Liver (tissue), 9 donors: ENCODE measurements around the gene LTK. TPM values are rescaled to one million over a fixed set of nuclear protein-coding genes. Genes with fewer than 3 reads are reported as not detected.

Source experiments
- DNase-seq: peaks from one replicate; pipeline ENCODE4 v3.0.0-alpha.2; 2017; ENCODE audit warnings: low spot score
- H3K27ac ChIP-seq, 2 donors: one replicate each; pipeline ENCODE4 v1.7.0; 2013; ENCODE audit warnings: inconsistent platforms in 2 of 2, low read length in 2 of 2, control low read depth in 1 of 2, low read depth in 1 of 2, mild to moderate bottlenecking in 1 of 2
- H3K27me3 ChIP-seq, 4 donors: one replicate each; pipeline versions ENCODE4 v1.6.1 to v1.7.0; 2013; ENCODE audit warnings: low read length in 3 of 4, inconsistent platforms in 1 of 4, mild to moderate bottlenecking in 1 of 4, moderate library complexity in 1 of 4; ENCODE audit not compliant: control insufficient read depth in 4 of 4, insufficient read depth in 4 of 4
- H3K36me3 ChIP-seq, 4 donors: one replicate each; pipeline versions ENCODE4 v1.6.1 to v1.7.0; 2013; ENCODE audit warnings: low read length in 3 of 4, mild to moderate bottlenecking in 3 of 4, low read depth in 1 of 4, moderate library complexity in 1 of 4; ENCODE audit not compliant: control insufficient read depth in 4 of 4, insufficient read depth in 3 of 4
- H3K4me1 ChIP-seq, 4 donors: one replicate each; pipeline versions ENCODE4 v1.6.1 to v1.7.0; 2013; ENCODE audit warnings: low read length in 3 of 4, mild to moderate bottlenecking in 3 of 4, moderate library complexity in 1 of 4; ENCODE audit not compliant: control insufficient read depth in 4 of 4, insufficient read depth in 4 of 4
- H3K4me3 ChIP-seq, 3 donors: one replicate each; pipeline versions ENCODE4 v1.6.1 to v1.7.0; 2013; ENCODE audit warnings: low read length in 3 of 3, control low read depth in 1 of 3, low read depth in 1 of 3, mild to moderate bottlenecking in 1 of 3
- H3K9ac ChIP-seq, 2 donors: one replicate each; pipeline ENCODE4 v1.7.0; 2013; ENCODE audit warnings: low read length in 2 of 2, mild to moderate bottlenecking in 2 of 2, moderate library complexity in 2 of 2, control low read depth in 1 of 2, low read depth in 1 of 2
- H3K9me3 ChIP-seq, 4 donors: one replicate each; pipeline versions ENCODE4 v1.6.1 to v1.7.0; 2013; ENCODE audit warnings: low read length in 3 of 4; ENCODE audit not compliant: control insufficient read depth in 4 of 4
- EGR1 ChIP-seq, 2 donors: IDR thresholded peaks; 2 replicates each; pipeline ENCODE4 v1.6.1; 2016 to 2018; ENCODE audit warnings: antibody characterized with exemption in 2 of 2, low read depth in 2 of 2
- FOXA1 ChIP-seq: IDR thresholded peaks from 2 replicates; pipeline ENCODE4 v1.6.1; 2016; ENCODE audit warnings: antibody characterized with exemption
- FOXA2 ChIP-seq: IDR thresholded peaks from 2 replicates; pipeline ENCODE4 v1.6.1; 2016; ENCODE audit warnings: antibody characterized with exemption
- GABPA ChIP-seq, 2 donors: IDR thresholded peaks in 1 of 2; conservative IDR thresholded peaks in 1 of 2; 2 replicates each; pipeline ENCODE4 v1.6.1; 2016; ENCODE audit warnings: antibody characterized with exemption in 2 of 2, mild to moderate bottlenecking in 1 of 2, moderate library complexity in 1 of 2
- HNF4A ChIP-seq, 2 donors: conservative IDR thresholded peaks; 2 replicates each; pipeline ENCODE4 v1.6.1; 2016; ENCODE audit warnings: antibody characterized with exemption in 2 of 2, mild to moderate bottlenecking in 2 of 2
- HNF4G ChIP-seq: IDR thresholded peaks from 2 replicates; pipeline ENCODE4 v1.6.1; 2016; ENCODE audit warnings: antibody characterized with exemption
- JUND ChIP-seq, 2 donors: IDR thresholded peaks; 2 replicates each; pipeline ENCODE4 v1.6.1; 2016; ENCODE audit warnings: antibody characterized with exemption in 2 of 2
- NR2F2 ChIP-seq: IDR thresholded peaks from 2 replicates; pipeline ENCODE4 v1.6.1; 2016; ENCODE audit warnings: antibody characterized with exemption
- RAD21 ChIP-seq, 2 donors: IDR thresholded peaks; 2 replicates each; pipeline ENCODE4 v1.6.1; 2016; ENCODE audit warnings: antibody characterized with exemption in 2 of 2, mild to moderate bottlenecking in 2 of 2
- RXRA ChIP-seq, 2 donors: IDR thresholded peaks; 2 replicates each; pipeline ENCODE4 v1.6.1; 2017 to 2018; ENCODE audit warnings: antibody characterized with exemption in 2 of 2, mild to moderate bottlenecking in 1 of 2
- SP1 ChIP-seq: IDR thresholded peaks from 2 replicates; pipeline ENCODE4 v1.6.1; 2018; ENCODE audit warnings: antibody characterized with exemption, mild to moderate bottlenecking
- TAF1 ChIP-seq: conservative IDR thresholded peaks from 2 replicates; pipeline ENCODE4 v1.6.1; 2016; ENCODE audit warnings: antibody characterized with exemption, mild to moderate bottlenecking
- YY1 ChIP-seq: IDR thresholded peaks from 2 replicates; pipeline ENCODE4 v1.6.1; 2016; ENCODE audit warnings: antibody characterized with exemption, mild to moderate bottlenecking
- whole genome bisulfite sequencing: extraction: QIAGEN DNeasy Blood & Tissue Kit; methylation state at CpG from one replicate; pipeline ENCODE4 v1.1.7; 2013; 5-methylcytosine and 5-hydroxymethylcytosine counted together
- polyA plus RNA-seq, 2 donors: library from polyadenylated mRNA; stranded (reverse) in 1 of 2; unstranded in 1 of 2; fragments of 200-250 nt in 1 of 2; fragments of >200 nt in 1 of 2; fragmentation: Nextera tagmentation in 1 of 2; extraction: Ambion mirVana in 1 of 2; gene quantifications; one replicate each; pipeline versions ENCODE4 v1.2.1 to v1.2.3, GENCODE V29; 2013 to 2015
- total RNA-seq, 2 donors: library from RNA; depleted of rRNA; stranded (reverse); fragments of >200 nt; gene quantifications; one replicate each; pipeline ENCODE4 v1.2.3, GENCODE V29; 2014
- TF ChIP-seq, protein P1 (sequence below): IDR thresholded peaks from 2 replicates; pipeline ENCODE4 v1.6.1; 2016; ENCODE audit warnings: antibody characterized with exemption
- TF ChIP-seq, protein P2 (sequence below): IDR thresholded peaks from 2 replicates; pipeline ENCODE4 v1.6.1; 2016; ENCODE audit warnings: antibody characterized with exemption
- TF ChIP-seq, protein P3 (sequence below): fragments of 150-350 bp; IDR thresholded peaks from 2 replicates; pipeline ENCODE4 v1.5.1; 2017; ENCODE audit warnings: improper control_type of control experiment, low read depth, low read length; ENCODE audit not compliant: missing input control
- TF ChIP-seq, protein P4 (sequence below): IDR thresholded peaks from 2 replicates; pipeline ENCODE4 v1.6.1; 2016; ENCODE audit warnings: antibody characterized with exemption, mild to moderate bottlenecking
- donor health status: healthy.
- donor health status: healthy.
- donor health status: healthy.
- donor health status: healthy.
- donor health status: healthy.

LTK gene
- total and polyA plus RNA-seq, 4 donors, result 0.86 to 3.0 (median 2.0) TPM

DNA sequence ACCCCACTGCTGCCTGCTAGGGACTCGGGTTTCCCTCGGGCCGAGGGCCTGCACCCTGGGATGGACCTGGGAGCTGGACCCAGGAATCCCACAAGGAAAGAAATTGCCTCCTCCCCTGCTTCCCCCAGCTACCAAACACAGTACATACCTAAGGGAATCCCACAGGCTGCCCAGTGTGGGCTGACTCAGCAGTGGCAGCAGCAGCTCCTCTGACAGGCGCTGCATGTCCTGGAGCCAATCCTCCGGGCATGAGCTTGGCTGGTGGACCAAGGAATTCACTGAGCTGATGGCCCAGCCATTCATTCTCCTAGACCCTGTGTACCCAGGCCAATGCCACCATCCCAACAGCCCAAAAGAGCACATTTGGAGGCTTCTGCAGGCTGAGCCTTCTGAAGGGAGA is 9.5 kb upstream of the LTK start:
- Histone ChIP-seq H3K4me3 (no peak overlapping the region), H3K27ac (no peak overlapping the region), H3K27me3 (no peaks in the 10 kb centered on the region), H3K9me3 (no peaks in the 10 kb centered on the region), H3K9ac (no peak overlapping the region), H3K4me1 (no peaks in the 10 kb centered on the region), H3K36me3 (peaks cover 8 to 48% (median 23%) of the 10 kb centered on the region in 4 donors)
- DNase-seq, result no peak
- 96% methylated on average over 5 of the region's 5 CpGs for WGBS
- TF ChIP-seq YY1 (no peak), RAD21 (IDR thresholded peaks at IDR 0.05) (no peak), RXRA (IDR thresholded peaks at IDR 0.05) (no peak), HNF4G (no peak), GABPA (IDR thresholded peaks at IDR 0.05 in 1 of 2, conservative IDR thresholded peaks at IDR 0.05 in 1 of 2) (no peak), NR2F2 (no peak), FOXA1 (no peak), EGR1 (IDR thresholded peaks at IDR 0.05; ENCODE audit: low read depth in 2 of 2) (no peak), TAF1 (no peak)
- TF ChIP-seq, protein P1, sequence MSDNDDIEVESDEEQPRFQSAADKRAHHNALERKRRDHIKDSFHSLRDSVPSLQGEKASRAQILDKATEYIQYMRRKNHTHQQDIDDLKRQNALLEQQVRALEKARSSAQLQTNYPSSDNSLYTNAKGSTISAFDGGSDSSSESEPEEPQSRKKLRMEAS, result no peak
- TF ChIP-seq, protein P2, sequence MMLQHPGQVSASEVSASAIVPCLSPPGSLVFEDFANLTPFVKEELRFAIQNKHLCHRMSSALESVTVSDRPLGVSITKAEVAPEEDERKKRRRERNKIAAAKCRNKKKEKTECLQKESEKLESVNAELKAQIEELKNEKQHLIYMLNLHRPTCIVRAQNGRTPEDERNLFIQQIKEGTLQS, result no peak

DNA sequence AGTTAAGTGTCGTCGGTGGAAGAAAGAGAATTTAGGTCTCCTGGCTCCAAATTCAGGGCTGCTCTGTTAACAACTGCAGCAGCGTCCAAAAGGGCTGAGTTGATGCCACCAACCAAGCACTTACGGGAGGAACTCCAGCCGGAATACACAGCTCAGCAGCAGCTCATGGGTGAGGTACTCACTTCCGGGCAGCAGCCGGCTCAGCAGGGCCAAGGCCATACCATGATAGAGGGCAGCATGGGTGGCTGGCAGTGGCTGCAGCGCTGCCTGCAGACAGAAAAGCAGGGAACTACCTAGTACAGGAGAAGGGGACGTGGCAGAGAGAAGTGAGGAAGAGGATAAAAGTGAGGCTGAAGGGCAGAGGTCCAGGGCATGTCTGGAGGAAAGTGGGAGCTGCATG is 8.0 kb upstream of the LTK start:
- WGBS, result 89% methylated on average over 9 of the region's 9 CpGs
- no peak overlapping the region for H3K4me3 ChIP-seq
- peaks cover 4 to 39% (median 12%) of the 10 kb centered on the region in 4 donors for H3K36me3 ChIP-seq
- no peaks in the 10 kb centered on the region for H3K27me3 ChIP-seq
- no peak for DNase-seq
- no peak for TF ChIP-seq RXRA (IDR thresholded peaks at IDR 0.05)
- no peak for TF ChIP-seq GABPA (IDR thresholded peaks at IDR 0.05 in 1 of 2, conservative IDR thresholded peaks at IDR 0.05 in 1 of 2)
- TF ChIP-seq, protein P1, result no peak
- no peak for TF ChIP-seq RAD21 (IDR thresholded peaks at IDR 0.05)
- no peak for TF ChIP-seq HNF4G
- no peak for TF ChIP-seq NR2F2
- no peak for TF ChIP-seq YY1
- no peak for TF ChIP-seq FOXA1
- TF ChIP-seq TAF1, result no peak
- TF ChIP-seq HNF4A (conservative IDR thresholded peaks at IDR 0.05), result no peak
- TF ChIP-seq, protein P3, sequence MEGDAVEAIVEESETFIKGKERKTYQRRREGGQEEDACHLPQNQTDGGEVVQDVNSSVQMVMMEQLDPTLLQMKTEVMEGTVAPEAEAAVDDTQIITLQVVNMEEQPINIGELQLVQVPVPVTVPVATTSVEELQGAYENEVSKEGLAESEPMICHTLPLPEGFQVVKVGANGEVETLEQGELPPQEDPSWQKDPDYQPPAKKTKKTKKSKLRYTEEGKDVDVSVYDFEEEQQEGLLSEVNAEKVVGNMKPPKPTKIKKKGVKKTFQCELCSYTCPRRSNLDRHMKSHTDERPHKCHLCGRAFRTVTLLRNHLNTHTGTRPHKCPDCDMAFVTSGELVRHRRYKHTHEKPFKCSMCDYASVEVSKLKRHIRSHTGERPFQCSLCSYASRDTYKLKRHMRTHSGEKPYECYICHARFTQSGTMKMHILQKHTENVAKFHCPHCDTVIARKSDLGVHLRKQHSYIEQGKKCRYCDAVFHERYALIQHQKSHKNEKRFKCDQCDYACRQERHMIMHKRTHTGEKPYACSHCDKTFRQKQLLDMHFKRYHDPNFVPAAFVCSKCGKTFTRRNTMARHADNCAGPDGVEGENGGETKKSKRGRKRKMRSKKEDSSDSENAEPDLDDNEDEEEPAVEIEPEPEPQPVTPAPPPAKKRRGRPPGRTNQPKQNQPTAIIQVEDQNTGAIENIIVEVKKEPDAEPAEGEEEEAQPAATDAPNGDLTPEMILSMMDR, result no peak
- TF ChIP-seq FOXA2, result no peak
- TF ChIP-seq, protein P2, result no peak
- H3K27ac ChIP-seq, result no peak overlapping the region
- H3K9ac ChIP-seq, result no peak overlapping the region
- H3K4me1 ChIP-seq, result no peaks in the 10 kb centered on the region
- no peaks in the 10 kb centered on the region for H3K9me3 ChIP-seq

DNA sequence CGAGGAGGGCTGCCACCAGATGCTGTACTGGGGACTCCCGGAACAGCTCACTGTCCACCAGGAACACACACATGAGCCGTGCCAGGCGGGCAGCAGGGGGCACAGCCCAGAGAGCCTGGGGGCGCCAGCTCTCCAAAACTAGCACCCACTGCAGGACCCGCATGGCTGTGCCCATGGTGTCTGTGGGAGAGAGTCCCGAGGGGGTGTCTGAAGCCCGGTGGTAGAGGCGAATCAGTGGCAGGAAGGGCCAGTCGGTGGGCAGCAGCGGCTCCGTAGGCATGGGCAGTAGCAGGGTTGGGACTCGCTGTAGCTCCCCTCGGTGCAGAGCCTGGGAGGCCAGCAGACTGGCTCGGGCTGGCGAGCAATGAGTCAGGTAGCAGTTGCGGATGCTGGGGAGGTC is 7.0 kb upstream of the LTK start:
- Histone ChIP-seq H3K9me3 (no peaks in the 10 kb centered on the region), H3K27me3 (no peaks in the 10 kb centered on the region), H3K4me1 (no peaks in the 10 kb centered on the region), H3K36me3 (peaks cover 4 to 33% (median 9%) of the 10 kb centered on the region in 4 donors), H3K9ac (no peak overlapping the region), H3K4me3 (no peak overlapping the region), H3K27ac (no peak overlapping the region)
- no peak for DNase-seq
- 98% methylated on average over 17 of the region's 17 CpGs for WGBS
- TF ChIP-seq, protein P1, result no peak
- TF ChIP-seq JUND (IDR thresholded peaks at IDR 0.05), result no peak
- no peak for TF ChIP-seq HNF4G
- TF ChIP-seq, protein P3, result no peak
- no peak for TF ChIP-seq FOXA2
- TF ChIP-seq, protein P4, sequence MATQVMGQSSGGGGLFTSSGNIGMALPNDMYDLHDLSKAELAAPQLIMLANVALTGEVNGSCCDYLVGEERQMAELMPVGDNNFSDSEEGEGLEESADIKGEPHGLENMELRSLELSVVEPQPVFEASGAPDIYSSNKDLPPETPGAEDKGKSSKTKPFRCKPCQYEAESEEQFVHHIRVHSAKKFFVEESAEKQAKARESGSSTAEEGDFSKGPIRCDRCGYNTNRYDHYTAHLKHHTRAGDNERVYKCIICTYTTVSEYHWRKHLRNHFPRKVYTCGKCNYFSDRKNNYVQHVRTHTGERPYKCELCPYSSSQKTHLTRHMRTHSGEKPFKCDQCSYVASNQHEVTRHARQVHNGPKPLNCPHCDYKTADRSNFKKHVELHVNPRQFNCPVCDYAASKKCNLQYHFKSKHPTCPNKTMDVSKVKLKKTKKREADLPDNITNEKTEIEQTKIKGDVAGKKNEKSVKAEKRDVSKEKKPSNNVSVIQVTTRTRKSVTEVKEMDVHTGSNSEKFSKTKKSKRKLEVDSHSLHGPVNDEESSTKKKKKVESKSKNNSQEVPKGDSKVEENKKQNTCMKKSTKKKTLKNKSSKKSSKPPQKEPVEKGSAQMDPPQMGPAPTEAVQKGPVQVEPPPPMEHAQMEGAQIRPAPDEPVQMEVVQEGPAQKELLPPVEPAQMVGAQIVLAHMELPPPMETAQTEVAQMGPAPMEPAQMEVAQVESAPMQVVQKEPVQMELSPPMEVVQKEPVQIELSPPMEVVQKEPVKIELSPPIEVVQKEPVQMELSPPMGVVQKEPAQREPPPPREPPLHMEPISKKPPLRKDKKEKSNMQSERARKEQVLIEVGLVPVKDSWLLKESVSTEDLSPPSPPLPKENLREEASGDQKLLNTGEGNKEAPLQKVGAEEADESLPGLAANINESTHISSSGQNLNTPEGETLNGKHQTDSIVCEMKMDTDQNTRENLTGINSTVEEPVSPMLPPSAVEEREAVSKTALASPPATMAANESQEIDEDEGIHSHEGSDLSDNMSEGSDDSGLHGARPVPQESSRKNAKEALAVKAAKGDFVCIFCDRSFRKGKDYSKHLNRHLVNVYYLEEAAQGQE, result no peak
- TF ChIP-seq, protein P2, result no peak
- TF ChIP-seq EGR1 (IDR thresholded peaks at IDR 0.05; ENCODE audit: low read depth in 2 of 2), result no peak
- no peak for TF ChIP-seq SP1
- no peak for TF ChIP-seq RXRA (IDR thresholded peaks at IDR 0.05)
- TF ChIP-seq RAD21 (IDR thresholded peaks at IDR 0.05), result no peak
